ENCODE measurements around the gene TRIAP1. TPM values are rescaled to one million over a fixed set of nuclear protein-coding genes. Genes with fewer than 3 reads are reported as not detected.

The TRIAP1 gene
- total RNA-seq, 1 experiment from 2014 or later: 23.9 TPM

- Histone ChIP-seq H3K27ac (ENCODE audit: low read length) (no peak overlapping the region), H3K4me3 (ENCODE audit: low read depth in 2 of 2, low read length in 2 of 2) (no peak overlapping the region), H3K27me3 (ENCODE audit: control insufficient read depth, insufficient read depth, low read length) (no peaks in the 10 kb centered on the region), H3K9me3 (ENCODE audit: control insufficient read depth, insufficient read depth, low read depth, low read length) (no peaks in the 10 kb centered on the region), H3K36me3 (ENCODE audit: control insufficient read depth, insufficient read depth, low read length) (0 out of 2 replicates have a peak, but pooled peaks cover 5% of the 10 kb centered on the region), H3K4me1 (ENCODE audit: control insufficient read depth, insufficient read depth, low read length) (peaks cover 6% of the 10 kb centered on the region)
- intact Hi-C loops (cut with micrococcal nuclease; ENCODE audit: unreplicated experiment): no loop called here
- BruUV-seq (replicated peaks): no TSS peak
- DNase-seq (ENCODE audit: low read depth, low spot score): no peak
- ChIA-PET POLR2A (interaction anchor here (0.6 kb wide), 1 partner anchor 16 kb away, joined by 3 read pairs; no protein-coding TSS in a partner anchor), CTCF (no interaction called here)
- in situ Hi-C loops (cut with HindIII; ENCODE audit: low pct_unique_long_range_greater_than_20kb, low sequenced_read_pairs): no loop called here
- no peak for ATAC-seq
- no peak for TF ChIP-seq SIN3A (IDR thresholded peaks at IDR 0.05; ENCODE audit: borderline replicate concordance, insufficient read depth, low read depth, low read length)
- TF ChIP-seq POLR2AphosphoS5 (IDR thresholded peaks at IDR 0.05; ENCODE audit: low read depth, low read length): no peak
- no peak for TF ChIP-seq REST (IDR thresholded peaks at IDR 0.05; ENCODE audit: insufficient read depth in 1 of 2, low read depth in 2 of 2, low read length in 1 of 2)
- TF ChIP-seq TCF7L2 (IDR thresholded peaks at IDR 0.05; ENCODE audit: low read depth, low read length): no peak
- TF ChIP-seq, protein P1, sequence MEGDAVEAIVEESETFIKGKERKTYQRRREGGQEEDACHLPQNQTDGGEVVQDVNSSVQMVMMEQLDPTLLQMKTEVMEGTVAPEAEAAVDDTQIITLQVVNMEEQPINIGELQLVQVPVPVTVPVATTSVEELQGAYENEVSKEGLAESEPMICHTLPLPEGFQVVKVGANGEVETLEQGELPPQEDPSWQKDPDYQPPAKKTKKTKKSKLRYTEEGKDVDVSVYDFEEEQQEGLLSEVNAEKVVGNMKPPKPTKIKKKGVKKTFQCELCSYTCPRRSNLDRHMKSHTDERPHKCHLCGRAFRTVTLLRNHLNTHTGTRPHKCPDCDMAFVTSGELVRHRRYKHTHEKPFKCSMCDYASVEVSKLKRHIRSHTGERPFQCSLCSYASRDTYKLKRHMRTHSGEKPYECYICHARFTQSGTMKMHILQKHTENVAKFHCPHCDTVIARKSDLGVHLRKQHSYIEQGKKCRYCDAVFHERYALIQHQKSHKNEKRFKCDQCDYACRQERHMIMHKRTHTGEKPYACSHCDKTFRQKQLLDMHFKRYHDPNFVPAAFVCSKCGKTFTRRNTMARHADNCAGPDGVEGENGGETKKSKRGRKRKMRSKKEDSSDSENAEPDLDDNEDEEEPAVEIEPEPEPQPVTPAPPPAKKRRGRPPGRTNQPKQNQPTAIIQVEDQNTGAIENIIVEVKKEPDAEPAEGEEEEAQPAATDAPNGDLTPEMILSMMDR (IDR thresholded peaks at IDR 0.05): no peak
Observed at GRCh38 chr12:120490833-120491512, 44.8 kb upstream of the TRIAP1 start.

DNA sequence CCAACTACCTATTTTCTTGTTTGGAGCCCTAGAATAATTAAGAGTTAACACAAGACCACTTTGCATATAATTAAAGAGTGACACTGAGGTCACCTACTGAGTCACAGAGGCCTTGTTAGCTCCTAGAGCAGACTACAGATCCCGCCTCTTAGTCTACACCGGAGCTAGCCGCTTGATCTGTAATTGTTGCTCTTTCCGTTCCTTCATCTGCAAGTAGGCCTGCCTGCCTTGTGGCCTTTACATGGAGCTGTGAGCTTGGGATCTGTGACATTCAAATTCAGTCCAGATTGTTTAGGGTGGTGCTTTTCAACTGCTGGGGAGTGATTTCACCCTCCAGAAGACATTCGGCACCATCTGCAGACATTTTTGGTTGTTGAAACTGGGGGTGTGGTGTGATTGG, 44.1 kb upstream of the TRIAP1 start:
- in situ Hi-C loops (cut with HindIII; ENCODE audit: low pct_unique_long_range_greater_than_20kb, low sequenced_read_pairs): no loop called here
- CTCF ChIA-PET: no interaction called here
- POLR2A ChIA-PET: no interaction called here

More for the DNA sequence above, 44.1 kb upstream of the TRIAP1 start:
- Histone ChIP-seq H3K4me1 (ENCODE audit: control insufficient read depth, insufficient read depth, low read length) (peaks cover 6% of the 10 kb centered on the region), H3K27ac (ENCODE audit: low read length) (no peak overlapping the region), H3K27me3 (ENCODE audit: control insufficient read depth, insufficient read depth, low read length) (no peaks in the 10 kb centered on the region), H3K4me3 (ENCODE audit: low read depth in 2 of 2, low read length in 2 of 2) (no peak overlapping the region), H3K9me3 (ENCODE audit: control insufficient read depth, insufficient read depth, low read depth, low read length) (no peaks in the 10 kb centered on the region), H3K36me3 (ENCODE audit: control insufficient read depth, insufficient read depth, low read length) (0 out of 2 replicates have a peak, but pooled peaks cover 3% of the 10 kb centered on the region)
- intact Hi-C loops (cut with micrococcal nuclease; ENCODE audit: unreplicated experiment): no loop called here
- DNase-seq (ENCODE audit: low read depth, low spot score) (no peak), ATAC-seq (no peak)
- TF ChIP-seq POLR2AphosphoS5 (IDR thresholded peaks at IDR 0.05; ENCODE audit: low read depth, low read length): no peak
- no peak for TF ChIP-seq REST (IDR thresholded peaks at IDR 0.05; ENCODE audit: insufficient read depth in 1 of 2, low read depth in 2 of 2, low read length in 1 of 2)
- no peak for TF ChIP-seq TCF7L2 (IDR thresholded peaks at IDR 0.05; ENCODE audit: low read depth, low read length)
- no peak for TF ChIP-seq SIN3A (IDR thresholded peaks at IDR 0.05; ENCODE audit: borderline replicate concordance, insufficient read depth, low read depth, low read length)
- TF ChIP-seq, protein P1 (IDR thresholded peaks at IDR 0.05): no peak
- BruUV-seq (replicated peaks): no TSS peak

All from Panc1 (cell line).